HG03108 (cell line): ENCODE results near the gene CHST15.

ENCODE experiments used
- ATAC-seq: cut with Tn5 transposase; IDR thresholded peaks from one replicate; pipeline ENCODE4 v1.9.1; 2021; ENCODE audit warnings: moderate library complexity; ENCODE audit not compliant: unreplicated experiment

Gene CHST15

DNA sequence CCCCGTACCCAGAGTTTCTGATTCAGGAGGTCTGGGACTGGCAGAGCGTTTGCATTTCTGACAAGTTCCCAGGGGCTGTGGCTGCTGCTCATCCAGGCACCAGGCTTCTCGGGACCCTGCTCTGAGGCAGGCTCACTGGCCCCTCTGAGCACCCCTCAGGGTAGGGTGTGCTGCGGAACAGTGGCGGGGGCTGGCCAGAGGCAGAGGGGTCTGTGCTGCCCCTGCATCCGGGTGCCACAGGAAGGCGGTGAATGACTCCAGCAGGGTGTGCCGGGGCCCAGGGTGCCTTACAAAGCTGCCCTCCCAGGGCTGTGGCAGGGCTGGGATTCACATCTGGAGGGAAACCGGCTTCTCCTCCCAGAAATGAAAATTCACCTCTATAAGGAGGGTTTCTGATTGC is 77.4 kb downstream of the CHST15 start:
- ATAC-seq: no peak

DNA sequence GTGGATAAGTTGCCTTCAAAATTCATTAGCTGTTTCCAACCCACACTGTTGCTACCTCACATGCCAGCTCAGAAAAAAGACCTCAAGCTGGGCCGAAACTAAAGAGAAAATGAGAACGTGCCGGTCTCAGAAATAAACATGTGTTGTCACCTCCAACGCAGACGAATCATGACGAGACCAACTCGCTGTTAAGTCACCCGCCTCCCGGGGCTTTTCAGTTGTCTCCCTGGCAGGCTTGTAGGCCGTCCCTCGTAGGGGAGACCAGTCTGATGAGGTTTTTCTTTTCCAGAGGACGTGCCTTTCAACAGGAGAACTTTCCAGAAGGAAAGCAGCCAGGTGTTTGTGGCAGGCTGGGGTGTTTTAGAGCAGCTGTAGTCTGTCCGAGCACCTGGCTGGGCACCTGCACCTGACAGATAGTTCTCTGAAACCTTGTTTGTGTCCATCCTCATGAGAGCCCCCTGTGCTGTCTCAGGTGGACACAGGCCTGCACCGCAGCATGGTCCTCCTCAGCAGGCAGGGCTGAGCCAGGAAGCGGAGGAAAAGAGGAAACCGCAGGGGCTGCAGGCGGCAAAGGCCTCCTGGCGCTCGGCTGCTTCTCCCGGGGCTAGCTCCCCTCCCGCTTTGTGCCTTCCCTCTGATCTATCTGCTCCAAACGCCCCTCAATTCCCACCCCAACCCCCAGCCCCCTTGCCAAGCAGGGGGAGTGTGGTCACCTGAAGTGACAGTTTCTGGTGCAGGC is 78.8 kb downstream of the CHST15 start:
- no peak for ATAC-seq

DNA sequence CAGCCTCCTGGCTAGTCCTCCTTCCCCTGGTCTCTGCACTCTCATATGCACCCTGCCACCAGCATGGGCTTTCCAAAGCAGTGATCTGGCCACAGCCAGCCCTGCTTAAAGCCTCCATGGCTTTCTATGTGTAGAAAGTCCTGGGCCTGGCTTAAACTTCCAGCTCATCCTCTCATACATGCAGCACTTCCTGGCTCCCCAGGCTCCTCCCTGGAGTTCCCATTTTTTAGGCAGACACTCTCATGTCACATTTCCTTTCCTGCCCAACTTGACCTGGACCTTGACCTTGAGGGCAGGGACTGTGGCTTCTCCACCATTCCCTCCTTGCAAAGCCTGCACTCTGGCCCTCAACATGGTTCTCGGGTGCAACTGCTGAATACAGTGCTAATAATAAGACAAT is 79.5 kb downstream of the CHST15 start:
- no peak for ATAC-seq

DNA sequence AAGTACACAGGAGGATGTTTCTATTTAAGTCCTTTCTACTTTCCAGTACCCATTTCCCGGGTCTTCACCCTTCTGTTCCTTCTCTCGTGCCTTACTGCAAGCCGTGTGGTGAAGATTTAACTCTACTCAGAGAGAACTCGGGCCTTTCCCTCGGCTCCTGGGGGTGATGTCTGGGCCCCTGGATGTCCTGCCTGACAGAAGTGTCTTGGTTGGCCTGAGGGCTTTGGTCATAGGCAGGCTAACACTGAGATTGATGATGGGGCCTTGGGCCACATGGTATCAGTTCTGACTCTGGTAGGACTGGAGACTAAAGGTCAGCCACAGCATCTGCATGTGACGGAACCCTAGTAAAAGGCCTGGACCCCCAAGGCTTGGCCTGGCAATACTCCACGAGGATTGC is 80.4 kb downstream of the CHST15 start:
- no peak for ATAC-seq

DNA sequence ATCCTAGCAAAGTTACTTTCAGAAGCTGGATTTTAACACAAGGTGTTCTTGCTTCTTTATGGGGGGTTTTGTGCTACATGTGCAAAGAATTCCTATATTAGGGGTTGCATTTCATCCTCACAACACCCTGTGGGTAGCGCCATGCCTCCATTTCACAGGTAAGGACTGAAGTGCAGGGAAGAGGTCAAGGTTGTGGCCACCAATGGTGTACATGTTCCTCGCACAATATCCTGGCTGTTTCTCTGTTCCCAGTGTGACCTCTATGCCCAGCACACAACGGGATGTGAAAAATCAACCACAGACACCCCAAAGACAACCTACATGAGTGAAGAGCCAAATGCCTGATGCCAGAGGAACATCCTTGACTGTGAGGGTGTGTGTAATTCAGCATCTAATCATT is 80.8 kb downstream of the CHST15 start:
- ATAC-seq: no peak

DNA sequence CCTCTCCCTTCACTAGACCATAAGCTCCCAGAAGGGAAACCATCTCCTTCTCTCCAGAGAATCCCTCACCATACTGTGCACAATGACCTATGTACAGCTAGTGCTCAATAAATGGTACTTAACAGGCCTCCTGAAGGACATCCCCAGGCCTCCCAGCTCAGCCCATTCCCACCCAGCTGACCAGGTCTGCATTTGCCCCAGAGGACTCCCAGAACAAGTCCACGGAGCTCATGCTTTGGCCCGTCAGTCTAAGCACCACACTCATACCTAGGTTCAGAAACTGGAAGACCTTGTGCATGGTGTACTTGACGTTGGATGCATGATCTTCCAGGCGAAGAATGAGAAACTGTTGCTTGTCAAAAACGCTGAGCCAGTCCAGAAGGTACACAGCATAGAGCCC is 81.3 kb downstream of the CHST15 start:
- no peak for ATAC-seq

DNA sequence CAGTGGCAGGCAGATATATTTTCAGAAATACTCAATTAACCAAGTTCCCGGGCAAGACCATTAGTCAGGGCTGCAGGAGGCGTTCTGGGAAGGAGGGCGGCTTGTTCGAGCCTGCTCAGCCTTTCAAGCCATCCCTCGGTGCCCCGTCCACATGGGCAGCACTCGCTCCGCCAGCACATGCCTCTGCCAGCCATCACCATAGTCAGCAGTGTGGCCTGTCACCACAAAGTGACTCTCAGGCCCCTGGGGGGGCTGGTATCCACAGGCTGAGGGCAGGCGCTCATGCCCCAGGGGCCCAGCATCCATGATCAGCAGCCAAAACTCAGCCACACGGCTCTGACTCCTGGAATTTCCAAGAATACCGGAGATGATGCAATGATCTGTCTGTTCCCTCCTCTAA is 81.9 kb downstream of the CHST15 start:
- no peak for ATAC-seq

DNA sequence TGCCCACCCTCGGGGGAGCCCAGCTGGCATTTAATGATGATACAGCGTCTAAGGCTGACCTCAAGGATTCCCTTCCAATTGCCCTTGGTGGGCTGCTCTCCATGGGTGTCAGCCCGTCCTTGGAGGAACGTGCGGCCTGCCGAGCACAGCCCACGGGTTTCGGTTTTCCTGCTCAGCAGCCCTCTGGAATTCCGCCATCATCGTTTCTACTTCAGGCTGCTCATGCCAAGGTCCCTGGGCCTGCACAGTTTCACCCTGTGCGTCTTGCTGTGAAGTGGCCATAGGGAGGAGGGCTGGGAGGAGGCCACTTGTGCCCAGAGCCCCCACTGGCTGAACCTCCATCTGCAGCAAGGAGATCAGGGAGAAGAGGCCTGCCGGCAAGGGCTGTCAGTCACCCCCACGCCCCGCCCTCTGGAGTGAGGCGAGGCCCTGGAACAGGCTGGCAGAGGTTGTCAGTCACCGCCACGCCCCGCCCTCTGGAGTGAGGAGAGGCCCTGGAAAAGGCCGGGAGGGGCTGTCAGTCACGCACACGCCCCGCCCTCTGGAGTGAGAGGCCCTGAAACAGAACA is 82.8 kb downstream of the CHST15 start:
- ATAC-seq: no peak

DNA sequence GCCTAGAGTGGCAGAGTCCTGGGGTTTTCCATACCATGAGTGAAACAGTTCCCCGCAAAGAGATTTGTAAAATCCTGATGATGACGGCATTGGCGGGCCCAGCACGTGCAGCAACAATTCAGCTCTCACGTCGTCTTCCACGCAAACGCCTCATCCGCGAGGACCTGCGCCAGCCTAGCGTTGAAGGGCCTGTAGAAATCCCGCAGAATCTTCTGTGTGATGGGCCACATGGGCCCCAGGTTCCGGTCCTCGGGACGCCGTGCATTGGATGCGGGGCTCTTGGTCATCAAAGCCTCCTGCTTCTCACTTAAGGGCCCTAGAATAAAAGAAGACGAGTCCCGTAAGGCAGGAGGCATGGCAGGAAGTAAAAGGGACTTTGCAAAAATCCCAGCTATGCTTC is 83.4 kb downstream of the CHST15 start:
- no peak for ATAC-seq

DNA sequence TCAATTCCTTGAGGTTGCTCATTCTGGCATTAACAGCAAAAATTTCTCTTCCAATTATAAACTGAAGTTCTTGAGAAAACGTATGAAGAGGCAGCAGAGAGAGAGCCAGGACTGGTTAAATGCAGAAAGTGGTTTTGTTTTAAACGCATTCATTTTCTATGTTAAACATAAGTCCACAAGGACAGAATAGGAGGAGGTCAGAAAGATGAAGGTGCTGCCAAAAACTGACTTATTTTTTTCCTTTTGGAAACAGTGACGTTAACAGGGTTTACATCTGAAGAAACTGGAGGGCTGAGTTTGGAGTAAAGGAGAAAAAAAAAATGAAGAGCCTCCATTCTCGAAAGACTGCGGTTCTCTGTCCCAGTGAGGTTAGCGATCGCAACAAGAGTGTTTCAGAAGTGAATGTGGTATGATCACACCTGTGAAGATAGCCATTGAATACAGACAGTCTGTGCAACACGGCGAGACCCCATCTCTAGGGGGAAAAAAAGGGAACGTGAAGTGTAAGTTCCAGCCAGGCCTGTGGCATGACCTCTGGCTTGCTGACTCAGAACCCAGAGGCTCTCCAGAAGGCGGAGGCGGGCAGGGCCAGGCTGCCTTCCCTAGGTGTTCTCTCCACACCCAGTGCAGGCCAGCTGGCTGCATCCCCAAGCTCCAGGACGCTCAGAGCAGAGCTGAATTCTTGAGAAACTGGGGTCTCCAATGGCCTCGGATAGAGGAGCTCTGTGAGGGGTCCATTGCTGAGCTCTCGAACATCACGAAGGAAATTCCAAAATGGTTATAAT is 84.0 kb downstream of the CHST15 start:
- ATAC-seq: no peak

DNA sequence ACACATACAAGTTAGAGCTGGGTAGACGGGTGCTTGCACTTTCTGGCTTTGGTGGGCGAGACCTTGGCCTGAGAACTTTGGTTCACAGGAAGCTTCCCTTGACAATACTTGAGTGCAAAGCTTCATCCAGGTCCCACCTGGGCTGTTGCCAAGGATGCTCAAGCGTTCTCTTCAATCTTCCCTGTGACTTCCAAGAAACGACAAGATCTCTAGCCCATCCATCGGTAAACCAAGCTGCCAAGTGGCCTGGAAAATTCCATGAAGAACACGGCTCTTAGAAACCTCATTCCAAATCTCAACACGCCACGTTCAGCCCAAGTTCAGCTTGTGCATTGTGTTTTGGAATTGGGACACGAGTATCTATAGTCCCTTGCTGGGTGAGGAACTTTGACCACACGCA is 84.7 kb downstream of the CHST15 start:
- no peak for ATAC-seq

DNA sequence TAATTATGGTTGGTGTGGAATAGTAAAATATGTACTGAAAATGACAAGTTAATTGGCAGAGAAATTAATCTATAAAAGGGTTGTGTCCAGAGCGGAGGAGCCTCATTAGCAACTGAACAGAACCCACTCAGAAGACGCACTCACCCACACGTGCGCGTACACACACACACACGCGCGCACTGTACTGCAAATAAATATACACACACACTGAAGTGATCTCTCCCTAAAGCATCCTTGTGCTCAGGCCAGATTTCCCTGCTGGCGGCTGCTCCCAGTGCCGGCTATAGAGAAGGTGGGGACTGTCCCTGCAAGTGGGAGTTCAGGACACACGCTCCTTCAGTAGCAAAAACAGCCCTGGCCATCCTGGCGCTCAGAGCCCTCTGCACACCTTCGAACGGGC is 85.2 kb downstream of the CHST15 start:
- no peak for ATAC-seq

DNA sequence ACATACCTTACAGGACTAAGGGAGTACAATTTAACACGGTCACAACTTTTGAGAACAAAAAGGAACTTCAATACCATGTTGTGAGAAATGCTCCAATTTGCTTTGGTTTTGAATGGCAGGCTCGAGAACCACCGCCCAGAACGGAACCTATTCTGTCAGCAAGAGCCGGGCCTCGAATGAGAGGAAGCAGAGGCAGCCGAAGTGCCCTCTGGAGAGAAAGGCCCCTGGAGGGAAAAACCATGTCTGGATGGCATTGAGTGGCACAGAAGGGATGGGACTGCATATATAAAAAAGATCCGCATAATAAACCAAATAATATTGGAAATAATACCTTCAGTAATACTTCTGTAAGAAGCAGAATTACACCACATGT is 85.6 kb downstream of the CHST15 start:
- ATAC-seq: no peak

DNA sequence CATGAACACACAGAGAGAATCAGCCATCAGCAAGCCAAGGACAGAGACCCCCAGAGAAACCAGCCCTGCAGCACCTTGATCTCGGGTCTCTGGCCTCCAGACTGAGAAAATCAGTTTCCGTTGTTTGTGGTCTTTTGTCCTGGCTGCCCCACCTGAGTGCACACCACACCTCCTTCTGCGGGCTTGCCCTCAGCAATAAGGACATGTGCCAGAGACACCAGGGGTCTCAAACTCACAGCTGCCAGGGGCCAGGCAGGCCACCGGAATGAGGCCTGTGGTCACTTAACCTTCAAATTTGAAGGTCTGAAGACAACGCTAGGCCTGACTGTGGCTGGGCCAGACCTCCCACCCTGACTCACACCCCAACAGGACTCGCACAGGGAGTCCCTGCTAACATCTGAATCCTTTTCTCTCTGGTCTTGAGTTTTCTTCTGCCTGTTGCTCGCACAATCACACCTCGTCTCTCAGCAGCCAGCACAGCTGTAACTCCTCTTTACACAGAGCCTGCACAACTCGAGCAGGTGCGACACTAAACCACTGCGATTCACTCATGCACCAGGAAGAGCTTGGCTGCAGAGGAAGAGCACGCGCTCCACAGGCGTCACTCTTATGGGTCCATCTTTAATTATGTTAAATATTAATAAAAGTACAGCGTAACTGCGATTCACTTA is 86.2 kb downstream of the CHST15 start:
- no peak for ATAC-seq

DNA sequence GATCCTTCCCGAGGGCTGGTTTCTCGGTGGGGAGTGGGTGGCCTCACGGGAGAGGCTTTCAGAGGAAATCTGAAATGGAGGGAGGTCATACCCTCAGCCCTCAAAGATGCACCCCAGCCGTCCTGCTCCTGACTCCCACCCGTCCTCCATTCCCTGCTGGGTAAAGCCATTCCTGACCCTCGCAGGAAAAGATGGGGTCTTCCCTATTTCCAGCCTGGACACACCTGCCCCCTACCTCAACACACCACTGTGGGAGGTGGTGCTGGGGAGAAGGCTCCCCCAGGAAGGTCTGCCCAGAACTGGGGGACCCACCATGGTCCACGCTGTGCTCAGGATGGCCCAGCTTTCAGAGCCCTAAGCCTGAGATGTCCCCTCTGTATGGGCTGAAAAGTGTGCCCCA is 86.9 kb downstream of the CHST15 start:
- no peak for ATAC-seq

DNA sequence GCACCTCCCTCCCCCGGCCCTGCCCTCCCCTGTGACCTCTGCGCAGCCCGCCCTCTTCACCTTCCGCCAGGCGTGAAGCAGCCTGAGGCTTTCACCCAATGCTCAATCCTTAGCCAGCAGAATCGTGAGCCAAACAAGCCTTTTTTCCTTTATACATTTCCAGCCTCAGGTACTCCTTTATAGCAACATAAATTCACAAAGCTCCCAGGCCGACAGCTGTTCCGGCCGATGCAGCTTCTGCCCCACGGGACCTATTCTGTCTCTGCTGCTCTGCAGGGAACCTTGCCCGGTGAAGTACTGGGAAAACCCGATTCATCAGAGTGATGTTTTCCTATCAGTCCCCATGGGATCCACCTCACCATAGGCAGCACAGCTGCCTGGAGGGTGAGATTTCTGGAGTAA is 87.4 kb downstream of the CHST15 start:
- ATAC-seq: no peak

DNA sequence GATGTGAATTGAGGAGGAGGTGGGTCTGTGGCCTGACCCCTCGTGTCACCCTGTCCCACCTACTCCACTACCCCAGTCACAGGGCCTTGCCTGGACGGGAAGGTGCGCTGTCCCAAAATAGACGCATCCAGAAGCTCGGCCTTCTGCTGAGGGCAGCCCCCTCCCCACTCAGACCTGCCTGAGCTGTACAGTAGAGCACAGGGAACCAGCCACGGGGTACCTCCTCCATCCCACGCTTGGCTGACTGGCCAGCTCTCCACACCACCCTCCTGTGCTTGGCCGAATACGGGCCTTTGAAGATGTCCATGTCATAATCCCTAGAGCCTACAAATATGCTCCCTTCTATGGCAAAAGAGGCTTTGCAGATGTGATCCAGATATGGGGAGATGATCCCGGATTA is 88.3 kb downstream of the CHST15 start:
- ATAC-seq: no peak

DNA sequence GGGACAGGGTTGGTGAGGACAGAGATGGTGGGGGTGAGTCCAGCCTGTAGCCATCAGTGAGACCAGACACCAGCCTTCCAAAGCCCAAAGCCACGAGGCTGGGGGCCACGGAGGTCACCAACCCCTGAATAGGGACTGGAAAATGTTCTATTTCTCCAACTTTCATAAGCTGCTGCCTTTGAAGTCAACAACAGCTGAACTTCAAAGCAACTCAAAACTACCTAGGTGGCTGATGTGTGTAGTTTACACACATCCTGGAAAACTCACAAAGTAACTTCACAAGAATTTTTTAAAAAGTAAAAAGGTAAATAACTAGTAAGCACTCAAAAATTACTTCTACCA is 88.8 kb downstream of the CHST15 start:
- ATAC-seq: no peak

DNA sequence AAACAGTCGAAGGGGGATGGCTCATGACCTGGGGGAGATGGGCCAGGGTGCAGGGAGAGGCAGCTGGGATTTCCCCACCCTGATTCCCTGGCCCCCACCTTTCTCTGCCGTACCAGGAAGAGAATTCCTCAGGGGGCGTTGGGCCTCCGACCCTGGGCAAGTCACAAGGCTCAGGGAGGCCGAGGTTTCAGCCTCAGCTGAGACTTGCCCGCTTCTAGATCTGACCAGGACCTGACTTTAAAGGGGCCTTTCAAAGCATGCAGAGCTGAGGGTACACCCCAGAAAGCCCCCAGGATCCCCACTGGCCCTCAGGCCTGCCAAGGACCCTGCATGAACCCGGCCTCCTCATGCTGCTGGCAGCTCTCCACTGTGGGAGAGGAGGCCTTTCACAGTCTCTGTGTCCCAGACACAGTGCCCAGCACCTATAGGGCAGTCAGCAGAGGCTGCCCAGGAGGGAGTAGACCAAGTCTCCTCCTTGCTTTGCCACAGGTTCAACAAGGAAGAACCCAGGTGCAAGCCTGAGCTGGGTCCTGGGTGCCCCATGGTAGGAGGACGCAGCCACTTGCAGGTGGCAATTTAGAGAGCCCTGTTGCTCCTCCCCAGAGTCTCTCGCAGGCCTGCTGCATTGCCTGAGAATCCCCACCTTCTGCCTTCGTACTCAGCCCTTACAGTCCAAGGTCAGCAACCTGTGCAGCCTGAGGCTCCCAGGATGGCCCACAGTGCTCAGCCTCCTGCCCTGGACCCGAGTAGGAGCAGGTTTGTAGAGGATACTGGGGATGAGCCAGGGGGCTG is 89.3 kb downstream of the CHST15 start:
- ATAC-seq: no peak

DNA sequence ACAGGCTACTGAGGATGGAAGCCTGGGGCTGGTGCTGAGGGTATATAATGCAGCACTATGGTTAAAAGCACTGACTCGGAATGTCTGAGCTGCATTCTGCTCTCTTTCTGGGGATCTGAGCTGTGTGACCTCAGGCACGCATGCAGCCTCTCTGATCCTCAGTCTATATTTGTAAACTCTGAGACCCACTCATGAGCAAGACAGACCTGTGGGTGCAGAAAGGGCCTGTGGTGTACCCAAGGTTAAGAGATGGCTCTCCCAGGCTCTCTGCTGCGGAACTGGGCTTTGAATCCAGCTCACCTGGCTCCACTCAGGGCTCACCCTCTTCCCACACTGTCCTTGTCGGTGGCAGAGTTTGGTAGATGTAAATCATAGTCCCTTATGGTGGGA is 89.9 kb downstream of the CHST15 start:
- no peak for ATAC-seq

DNA sequence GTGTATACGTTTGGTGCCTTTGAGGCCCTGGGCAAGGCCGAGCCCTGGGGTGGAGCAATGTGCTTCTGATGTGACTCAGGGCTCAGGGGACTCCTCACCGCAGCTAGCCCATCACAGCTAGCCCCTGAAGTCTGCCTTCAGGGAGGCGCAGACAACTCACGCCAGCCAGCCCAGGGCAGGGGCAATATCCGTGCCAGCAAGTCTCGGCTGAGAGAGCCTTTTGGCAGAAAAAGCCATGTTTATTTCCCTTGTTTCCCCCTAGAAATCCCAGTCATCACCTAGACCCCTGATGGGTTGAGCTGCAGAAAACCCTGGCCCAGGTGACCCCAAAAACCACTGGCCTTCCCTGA is 90.4 kb downstream of the CHST15 start:
- ATAC-seq: no peak
